Tibial nerve (tissue), 4 donors: ENCODE measurements around the gene RGMB. TPM values are rescaled to one million over a fixed set of nuclear protein-coding genes. Genes with fewer than 3 reads are reported as not detected.

Source experiments
- DNase-seq, 2 donors: peaks; one replicate each; pipeline ENCODE4 v3.0.0-alpha.2; 2019; ENCODE audit warnings: low spot score in 2 of 2
- H3K27ac ChIP-seq, 4 donors: fragments of 200-600 bp; sonication (generic) in 3 of 4; one replicate each; pipeline ENCODE4 v1.5.1; 2017 to 2019; ENCODE audit warnings: mild to moderate bottlenecking in 1 of 4
- H3K27me3 ChIP-seq, 2 donors: fragments of 200-600 bp; sonication (generic) in 1 of 2; one replicate each; pipeline versions ENCODE4 v1.5.1 to v1.6.0; 2017 to 2019
- H3K36me3 ChIP-seq, 3 donors: fragments of 200-600 bp; sonication (generic); one replicate each; pipeline ENCODE4 v1.5.1; 2018 to 2019
- H3K4me1 ChIP-seq, 4 donors: fragments of 200-600 bp; sonication (generic) in 3 of 4; one replicate each; pipeline ENCODE4 v1.5.1; 2017 to 2019
- H3K4me3 ChIP-seq, 4 donors: fragments of 200-600 bp; sonication (generic) in 3 of 4; one replicate each; pipeline ENCODE4 v1.5.1; 2017 to 2019; ENCODE audit warnings: mild to moderate bottlenecking in 1 of 4, moderate library complexity in 1 of 4
- H3K9me3 ChIP-seq, 4 donors: fragments of 200-600 bp; sonication (generic) in 3 of 4; one replicate each; pipeline ENCODE4 v1.5.1; 2017 to 2019
- CTCF ChIP-seq, 5 experiments: fragments of 200-600 bp in 3 of 5; fragments of 450-650 bp in 2 of 5; sonication (generic) in 3 of 5; IDR thresholded peaks; one replicate each; pipeline ENCODE4 v1.5.1; 2016 to 2019; ENCODE audit warnings: antibody characterized with exemption in 5 of 5, mild to moderate bottlenecking in 3 of 5, moderate library complexity in 2 of 5
- EP300 ChIP-seq, 2 donors: sonication (generic); formaldehyde crosslinking; IDR thresholded peaks; one replicate each; pipeline ENCODE4 v1.6.1; 2017; ENCODE audit warnings: antibody characterized with exemption in 2 of 2, mild to moderate bottlenecking in 1 of 2
- POLR2A ChIP-seq, 2 donors: fragments of 450-650 bp; IDR thresholded peaks; one replicate each; pipeline ENCODE4 v1.6.1; 2017; ENCODE audit warnings: antibody characterized with exemption in 2 of 2, mild to moderate bottlenecking in 2 of 2, moderate library complexity in 2 of 2
- WGBS, 2 donors: methylation state at CpG; one replicate each; pipeline ENCODE4 v1.1.5; 2018; 5-methylcytosine and 5-hydroxymethylcytosine counted together
- total RNA-seq, 4 donors: library from RNA; depleted of rRNA; stranded (reverse); fragments of >200 nt; gene quantifications; one replicate each; pipeline ENCODE4 v1.1.0, GENCODE V29; 2016

RGMB gene
- total RNA-seq, 4 donors from 2014 or later: 31.8 to 43.1 (median 36.6) TPM

GRCh38 chr5:98840946-98841345 lies 67.5 kb downstream of the RGMB start:
- H3K36me3 ChIP-seq: no peaks in the 10 kb centered on the region
- 75 to 82% methylated on average over 1 of the region's 1 CpG for WGBS, 2 donors
- TF ChIP-seq CTCF (IDR thresholded peaks at IDR 0.05): no peak
- TF ChIP-seq POLR2A (IDR thresholded peaks at IDR 0.05): no peak
- no peak for TF ChIP-seq EP300 (IDR thresholded peaks at IDR 0.05)
- no peak for DNase-seq
- no peaks in the 10 kb centered on the region for H3K4me1 ChIP-seq
- no peak overlapping the region for H3K4me3 ChIP-seq
- H3K27ac ChIP-seq: no peak overlapping the region
- no peaks in the 10 kb centered on the region for H3K27me3 ChIP-seq
- H3K9me3 ChIP-seq: peaks cover 0 to 6% (median 0%) of the 10 kb centered on the region in 4 donors

DNA sequence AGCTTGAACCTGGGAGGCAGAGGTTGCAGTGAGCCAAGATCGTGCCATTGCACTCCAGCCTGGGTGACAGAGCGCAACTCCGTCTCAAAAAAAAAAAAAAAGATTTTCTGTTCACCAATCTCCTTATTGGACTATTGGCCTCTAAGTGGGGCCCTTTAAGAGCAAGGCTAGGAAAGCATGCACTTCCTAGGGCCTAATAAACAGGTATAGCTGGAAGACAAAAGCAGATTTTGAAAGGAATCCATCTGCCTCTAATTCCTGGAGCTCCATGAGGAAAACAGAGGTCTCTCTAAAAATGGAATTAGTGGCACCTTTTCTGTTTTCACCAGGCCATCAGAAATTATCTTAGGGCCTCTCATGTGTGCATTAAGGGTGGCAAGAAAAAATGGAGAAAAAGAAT lies 70.0 kb downstream of the RGMB start:
- Histone ChIP-seq H3K9me3 (peaks cover 0 to 6% (median 0%) of the 10 kb centered on the region in 4 donors), H3K27ac (no peak overlapping the region), H3K4me1 (no peaks in the 10 kb centered on the region), H3K4me3 (no peak overlapping the region), H3K36me3 (no peaks in the 10 kb centered on the region), H3K27me3 (no peaks in the 10 kb centered on the region)
- DNase-seq: no peak
- no peak for TF ChIP-seq EP300 (IDR thresholded peaks at IDR 0.05)
- TF ChIP-seq POLR2A (IDR thresholded peaks at IDR 0.05): no peak
- WGBS, 2 donors: 94 to 96% methylated on average over 3 of the region's 3 CpGs

DNA sequence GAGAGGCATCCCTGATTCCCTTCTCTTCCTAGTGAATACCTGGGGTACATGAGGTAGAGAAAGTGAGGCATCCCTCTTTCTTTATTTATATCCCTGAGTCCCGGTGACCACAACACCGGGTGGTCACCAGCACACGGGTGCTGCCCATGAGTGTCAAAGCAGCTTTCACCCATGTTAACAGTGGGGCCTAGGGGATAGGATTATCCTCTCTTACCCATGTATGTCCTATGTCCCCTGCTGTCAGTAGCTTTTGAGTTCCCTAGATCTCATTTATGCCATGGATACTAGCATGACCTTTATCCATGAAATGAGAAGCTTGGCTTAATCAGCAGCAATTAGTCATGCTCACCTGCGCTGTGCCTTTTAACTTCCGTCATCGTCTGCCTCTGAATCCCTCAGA lies 71.4 kb downstream of the RGMB start:
- Histone ChIP-seq H3K9me3 (peaks cover 0 to 6% (median 0%) of the 10 kb centered on the region in 4 donors), H3K4me1 (peaks cover 0 to 4% (median 0%) of the 10 kb centered on the region in 4 donors), H3K27me3 (no peaks in the 10 kb centered on the region), H3K27ac (no peak overlapping the region), H3K4me3 (no peak overlapping the region), H3K36me3 (no peaks in the 10 kb centered on the region)
- no peak for TF ChIP-seq POLR2A (IDR thresholded peaks at IDR 0.05)
- TF ChIP-seq EP300 (IDR thresholded peaks at IDR 0.05): no peak
- TF ChIP-seq CTCF (IDR thresholded peaks at IDR 0.05): no peak
- WGBS, 2 donors: 97 to 98% methylated on average over 6 of the region's 6 CpGs
- DNase-seq: no peak

GRCh38 chr5:98845878-98846277 lies 72.4 kb downstream of the RGMB start:
- WGBS, 2 donors: 91 to 93% methylated on average over 6 of the region's 8 CpGs
- TF ChIP-seq EP300 (IDR thresholded peaks at IDR 0.05) (no peak), POLR2A (IDR thresholded peaks at IDR 0.05) (no peak), CTCF (IDR thresholded peaks at IDR 0.05) (no peak)
- H3K4me3 ChIP-seq: no peak overlapping the region
- H3K4me1 ChIP-seq: peaks cover 0 to 4% (median 0%) of the 10 kb centered on the region in 4 donors
- no peaks in the 10 kb centered on the region for H3K36me3 ChIP-seq
- no peak overlapping the region for H3K27ac ChIP-seq
- no peak for DNase-seq
- H3K27me3 ChIP-seq: no peaks in the 10 kb centered on the region
- H3K9me3 ChIP-seq: peaks cover 0 to 6% (median 0%) of the 10 kb centered on the region in 4 donors

Other genes starting within 250 kb of the RGMB start
- gene CHD1, start 155.3 kb downstream of the RGMB start, total RNA-seq: 10 to 100 TPM; 46.3 to 82.5 (median 58.2) TPM